ENCODE measurements around the gene LAMP5.

GRCh38 chr20:9500121-9500520 lies 14.3 kb upstream of the LAMP5 start:
- TF ChIP-seq CTCF (IDR thresholded peaks at IDR 0.05; ENCODE audit: poor library complexity, severe bottlenecking) (no peak), TAF1 (IDR thresholded peaks at IDR 0.05; ENCODE audit: low read depth) (no peak), EP300 (conservative IDR thresholded peaks at IDR 0.05; ENCODE audit: poor library complexity, severe bottlenecking) (no peak)
